Adrenal gland (tissue), 12 donors: ENCODE measurements around the gene SCLY. TPM values are rescaled to one million over a fixed set of nuclear protein-coding genes. Genes with fewer than 3 reads are reported as not detected.

ENCODE experiments used
- DNase-seq, 7 donors: peaks; one replicate each; pipeline ENCODE4 v3.0.0-alpha.2; 2019 to 2020
- H3K27ac ChIP-seq, 5 donors: fragments of 200-600 bp; sonication (generic) in 4 of 5; 1 replicate in 3 of 5; 2 replicates in 2 of 5; pipeline versions ENCODE4 v1.5.1 to v1.8.0; 2016 to 2020; ENCODE audit warnings: mild to moderate bottlenecking in 1 of 5
- H3K27me3 ChIP-seq: fragments of 200-600 bp; 2 replicates; pipeline ENCODE4 v1.8.0; 2021
- H3K36me3 ChIP-seq, 2 donors: fragments of 200-600 bp; replicated peaks in 1 of 2; 1 replicate in 1 of 2; 2 replicates in 1 of 2; pipeline versions ENCODE4 v1.5.1 to v1.8.0; 2018 to 2022
- H3K4me1 ChIP-seq, 2 donors: fragments of 200-600 bp; replicated peaks in 1 of 2; 1 replicate in 1 of 2; 2 replicates in 1 of 2; pipeline versions ENCODE4 v1.5.1 to v1.8.0; 2018 to 2021
- H3K4me3 ChIP-seq, 4 donors: fragments of 200-600 bp; sonication (generic) in 3 of 4; one replicate each; pipeline ENCODE4 v1.5.1; 2016 to 2018
- H3K9me3 ChIP-seq, 3 donors: fragments of 200-600 bp; sonication (generic) in 1 of 3; replicated peaks in 1 of 3; 1 replicate in 2 of 3; 2 replicates in 1 of 3; pipeline versions ENCODE4 v1.5.1 to v1.8.0; 2016 to 2021
- POLR2A ChIP-seq, 2 donors: fragments of 450-650 bp; IDR thresholded peaks; one replicate each; pipeline ENCODE4 v1.6.1; 2017; ENCODE audit warnings: antibody characterized with exemption in 2 of 2, mild to moderate bottlenecking in 2 of 2, moderate library complexity in 1 of 2
- WGBS, 4 donors: extraction: QIAGEN DNeasy Blood & Tissue Kit in 2 of 4; methylation state at CpG; one replicate each; pipeline versions ENCODE4 v1.1.5 to v1.1.7; 2013 to 2017; 5-methylcytosine and 5-hydroxymethylcytosine counted together
- intact Hi-C, 2 donors: fragments of 100-400 bp; cut with DNase I; formaldehyde crosslinking; loops; one replicate each; pipeline versions ENCODE4 v1.14.1 to v1.15.0; 2022 to 2023
- polyA plus RNA-seq, 3 donors: library from polyadenylated mRNA; stranded (reverse); fragments of 200-250 nt in 2 of 3; fragments of 350-450 nt in 1 of 3; fragmentation: Illumina TruSeq in 1 of 3; extraction: RNeasy Lipid Tissue Mini Kit (QIAGEN cat#74804) in 1 of 3; gene quantifications; one replicate each; pipeline ENCODE4 v1.2.3, GENCODE V29; 2013 to 2014
- total RNA-seq, 9 donors: library from RNA; depleted of rRNA in 4 of 9; stranded (reverse); fragments of >200 nt in 4 of 9; fragments of 120-200 nt in 1 of 9; fragmentation: NEBNext Ultra II Directional in 1 of 9; extraction: Animal tissue kit (Norgen Biotek cat#: 25700) in 1 of 9; gene quantifications; one replicate each; pipeline versions ENCODE4 v1.1.0 to v1.2.4, GENCODE V29; 2013 to 2023
- TF ChIP-seq, protein P1 (sequence below), 6 experiments: fragments of 450-650 bp in 4 of 6; fragments of 200-600 bp in 2 of 6; sonication (generic) in 1 of 6; IDR thresholded peaks; 1 replicate in 5 of 6; 2 replicates in 1 of 6; pipeline versions ENCODE4 v1.5.1 to v1.8.0; 2016 to 2021; ENCODE audit warnings: antibody characterized with exemption in 6 of 6, mild to moderate bottlenecking in 2 of 6, moderate library complexity in 1 of 6
- donor health status: healthy with polysubstance abuse.
- donor health status: Bipolar disorder and iron deficiency.
- donor health status: DM: yes; HTN: yes; CAD: no.
- donor health status: DM: no; HTN: no; CAD: no.
- donor health status: DM: no; HTN: no; CAD: no.
- donor health status: DM: yes; HTN: yes; CAD: no.

The SCLY gene
- total and polyA plus RNA-seq, 12 donors, result 2.4 to 11.0 (median 8.0) TPM

DNA sequence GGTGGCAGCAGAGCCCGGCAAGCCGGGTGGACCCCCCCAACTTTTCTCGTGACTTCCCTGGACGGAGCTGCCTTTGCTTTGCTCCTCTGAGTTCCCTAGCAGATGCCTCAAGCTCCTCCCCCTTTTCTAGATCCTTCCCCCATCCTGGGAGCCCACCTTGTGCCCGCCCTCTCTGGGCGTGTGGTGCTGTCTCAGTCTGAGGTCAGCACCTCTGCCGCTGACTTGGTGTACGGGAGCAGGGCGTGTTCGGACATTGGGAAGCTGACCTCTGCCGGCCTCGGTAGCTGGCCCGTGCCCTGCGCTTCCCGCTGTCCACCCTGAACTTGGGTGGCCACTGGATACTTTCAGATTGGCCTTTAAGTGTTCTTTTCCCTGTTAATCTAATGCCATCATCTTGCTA, 19.7 kb downstream of the SCLY start:
- WGBS, 4 donors, result 96 to 99% (median 98%) methylated on average over 14 to 15 of the region's 15 CpGs
- intact Hi-C loops, result no loop called here
- no peaks in the 10 kb centered on the region for H3K27me3 ChIP-seq
- TF ChIP-seq POLR2A (IDR thresholded peaks at IDR 0.05), result no peak
- TF ChIP-seq, protein P1, sequence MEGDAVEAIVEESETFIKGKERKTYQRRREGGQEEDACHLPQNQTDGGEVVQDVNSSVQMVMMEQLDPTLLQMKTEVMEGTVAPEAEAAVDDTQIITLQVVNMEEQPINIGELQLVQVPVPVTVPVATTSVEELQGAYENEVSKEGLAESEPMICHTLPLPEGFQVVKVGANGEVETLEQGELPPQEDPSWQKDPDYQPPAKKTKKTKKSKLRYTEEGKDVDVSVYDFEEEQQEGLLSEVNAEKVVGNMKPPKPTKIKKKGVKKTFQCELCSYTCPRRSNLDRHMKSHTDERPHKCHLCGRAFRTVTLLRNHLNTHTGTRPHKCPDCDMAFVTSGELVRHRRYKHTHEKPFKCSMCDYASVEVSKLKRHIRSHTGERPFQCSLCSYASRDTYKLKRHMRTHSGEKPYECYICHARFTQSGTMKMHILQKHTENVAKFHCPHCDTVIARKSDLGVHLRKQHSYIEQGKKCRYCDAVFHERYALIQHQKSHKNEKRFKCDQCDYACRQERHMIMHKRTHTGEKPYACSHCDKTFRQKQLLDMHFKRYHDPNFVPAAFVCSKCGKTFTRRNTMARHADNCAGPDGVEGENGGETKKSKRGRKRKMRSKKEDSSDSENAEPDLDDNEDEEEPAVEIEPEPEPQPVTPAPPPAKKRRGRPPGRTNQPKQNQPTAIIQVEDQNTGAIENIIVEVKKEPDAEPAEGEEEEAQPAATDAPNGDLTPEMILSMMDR (IDR thresholded peaks at IDR 0.05), result no peak
- no peak overlapping the region for H3K4me3 ChIP-seq
- peaks cover 0 to 4% of the 10 kb centered on the region in 2 donors for H3K4me1 ChIP-seq
- peak in 2 of 7 donors; percentile 11 to 27 for DNase-seq
- peaks cover 0 to 12% of the 10 kb centered on the region in 2 donors for H3K36me3 ChIP-seq
- H3K9me3 ChIP-seq, result no peaks in the 10 kb centered on the region
- no peak overlapping the region for H3K27ac ChIP-seq

DNA sequence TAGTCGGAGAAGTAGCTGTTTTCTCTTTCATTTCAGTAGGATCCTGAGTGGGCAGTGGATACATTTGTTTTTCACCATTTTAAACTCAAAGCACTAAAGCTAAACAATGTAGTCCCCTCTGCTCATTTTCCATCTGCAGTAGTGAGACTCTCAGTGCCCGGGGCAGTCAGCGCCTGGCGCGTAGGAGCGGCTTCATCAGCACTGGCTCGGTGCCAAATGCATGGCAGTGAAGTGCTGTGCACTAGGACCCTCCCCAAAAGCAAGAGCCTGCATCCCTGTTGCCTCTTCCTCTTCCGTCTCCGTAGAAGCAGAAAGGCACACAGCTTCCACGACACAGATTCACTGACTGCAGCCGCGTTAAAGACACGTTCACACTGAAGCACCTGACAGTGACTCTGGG, 20.3 kb downstream of the SCLY start:
- Histone ChIP-seq H3K36me3 (peaks cover 0 to 12% of the 10 kb centered on the region in 2 donors), H3K4me3 (no peak overlapping the region), H3K27me3 (no peaks in the 10 kb centered on the region), H3K27ac (no peak overlapping the region), H3K4me1 (no peaks in the 10 kb centered on the region), H3K9me3 (no peaks in the 10 kb centered on the region)
- TF ChIP-seq, protein P1 (IDR thresholded peaks at IDR 0.05), result no peak
- no peak for TF ChIP-seq POLR2A (IDR thresholded peaks at IDR 0.05)
- intact Hi-C loops, result no loop called here
- 89 to 93% (median 91%) methylated on average over 13 of the region's 13 CpGs for WGBS, 4 donors
- peak in 2 of 7 donors; percentile 16 to 35 for DNase-seq

DNA sequence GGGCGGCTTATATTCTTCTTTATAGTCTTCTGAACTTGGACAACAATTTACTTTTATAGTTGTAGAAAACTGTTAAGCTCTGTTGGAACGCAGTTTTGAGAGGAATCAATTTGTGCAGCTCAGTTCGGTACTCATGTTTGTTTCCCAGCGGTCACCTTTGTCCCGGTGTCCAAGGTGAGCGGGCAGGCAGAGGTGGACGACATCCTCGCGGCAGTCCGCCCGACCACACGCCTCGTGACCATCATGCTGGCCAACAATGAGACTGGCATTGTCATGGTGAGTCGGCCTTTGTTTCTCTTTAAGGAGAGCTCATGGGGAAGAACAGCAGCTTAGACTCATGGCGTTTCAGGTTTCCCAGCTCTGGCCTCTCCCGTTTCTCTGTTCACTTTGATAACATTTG, 20.8 kb downstream of the SCLY start:
- Histone ChIP-seq H3K9me3 (no peaks in the 10 kb centered on the region), H3K27ac (no peak overlapping the region), H3K27me3 (no peaks in the 10 kb centered on the region), H3K36me3 (peaks cover 0 to 12% of the 10 kb centered on the region in 2 donors), H3K4me1 (no peaks in the 10 kb centered on the region), H3K4me3 (no peak overlapping the region)
- 94 to 98% (median 96%) methylated on average over 16 of the region's 16 CpGs for WGBS, 4 donors
- TF ChIP-seq, protein P1 (IDR thresholded peaks at IDR 0.05), result no peak
- no peak for TF ChIP-seq POLR2A (IDR thresholded peaks at IDR 0.05)
- DNase-seq, result peak in 1 of 7 donors; percentile 11
- intact Hi-C loops, result no loop called here

DNA sequence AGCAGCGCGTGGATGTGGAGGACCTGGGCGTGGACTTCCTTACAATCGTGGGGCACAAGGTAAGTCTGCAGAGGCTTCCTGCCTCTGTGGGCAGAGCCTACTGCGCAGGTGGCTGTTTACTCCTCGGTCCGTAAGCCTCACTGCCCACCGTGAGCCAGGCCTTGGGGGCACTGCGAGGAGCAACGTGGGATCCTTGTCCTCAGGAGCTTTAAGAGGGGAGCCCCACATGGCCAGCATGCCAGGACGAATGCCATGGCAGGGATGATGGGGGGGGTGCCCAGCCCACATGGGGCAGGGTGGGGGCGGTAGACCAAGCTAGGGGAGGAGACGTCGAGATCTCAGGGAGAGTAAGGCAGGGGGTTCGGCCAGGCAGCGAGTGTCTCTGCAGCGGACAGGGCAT, 21.4 kb downstream of the SCLY start:
- no peak overlapping the region for H3K27ac ChIP-seq
- intact Hi-C loops, result no loop called here
- no peaks in the 10 kb centered on the region for H3K9me3 ChIP-seq
- no peaks in the 10 kb centered on the region for H3K27me3 ChIP-seq
- TF ChIP-seq, protein P1 (IDR thresholded peaks at IDR 0.05), result no peak
- TF ChIP-seq POLR2A (IDR thresholded peaks at IDR 0.05), result no peak
- 93 to 95% (median 94%) methylated on average over 13 to 17 of the region's 17 CpGs for WGBS, 4 donors
- H3K4me1 ChIP-seq, result no peaks in the 10 kb centered on the region
- DNase-seq, result peak in 2 of 7 donors; percentile 13 to 20
- H3K36me3 ChIP-seq, result peaks cover 0 to 12% of the 10 kb centered on the region in 2 donors
- H3K4me3 ChIP-seq, result no peak overlapping the region
